DOHH2 (cell line): ENCODE data around the gene DMPK.

Source experiments
- H3F3A ChIP-seq: fragments of 200-600 bp; sonication (generic), shearing (Covaris generic); 2 replicates; pipeline ENCODE4 v1.6.0; 2016; ENCODE audit warnings: antibody characterized with exemption, mild to moderate bottlenecking; ENCODE audit not compliant: control insufficient read depth, insufficient read depth
- H3K27ac ChIP-seq: fragments of 200-600 bp; sonication (generic); 2 replicates; pipeline ENCODE4 v1.5.1; 2014; ENCODE audit warnings: low read depth, mild to moderate bottlenecking, low read length, moderate library complexity
- H3K27me3 ChIP-seq: fragments of 200-600 bp; sonication (generic); 2 replicates; pipeline ENCODE4 v1.6.1; 2014; ENCODE audit warnings: mild to moderate bottlenecking, low read length, mixed read lengths; ENCODE audit not compliant: control insufficient read depth
- H3K36me3 ChIP-seq: fragments of 200-600 bp; sonication (generic); 2 replicates; pipeline ENCODE4 v1.6.1; 2014; ENCODE audit warnings: mild to moderate bottlenecking, low read length, moderate library complexity, mixed read lengths; ENCODE audit not compliant: control insufficient read depth
- H3K4me1 ChIP-seq: fragments of 200-600 bp; sonication (generic); 2 replicates; pipeline ENCODE4 v1.6.1; 2014; ENCODE audit warnings: mild to moderate bottlenecking, low read length, mixed read lengths; ENCODE audit not compliant: control insufficient read depth
- H3K4me2 ChIP-seq: fragments of 200-600 bp; sonication (generic); 2 replicates; pipeline ENCODE4 v1.6.0; 2014; ENCODE audit warnings: mild to moderate bottlenecking, low read length, moderate library complexity
- H3K4me3 ChIP-seq: fragments of 200-600 bp; sonication (generic); 2 replicates; pipeline ENCODE4 v1.5.1; 2014; ENCODE audit warnings: mild to moderate bottlenecking, low read length, mixed read lengths
- H3K79me2 ChIP-seq: fragments of 200-600 bp; sonication (generic); 2 replicates; pipeline ENCODE4 v1.6.1; 2014; ENCODE audit warnings: mild to moderate bottlenecking, low read length, mixed read lengths; ENCODE audit not compliant: control insufficient read depth
- H3K9me2 ChIP-seq: fragments of 200-600 bp; sonication (generic); replicated peaks from 2 replicates; pipeline ENCODE4 v1.6.1; 2014; ENCODE audit warnings: mild to moderate bottlenecking, low read length, mixed read lengths; ENCODE audit not compliant: control insufficient read depth
- H3K9me3 ChIP-seq: fragments of 200-600 bp; sonication (generic); 2 replicates; pipeline ENCODE4 v1.6.1; 2014; ENCODE audit warnings: antibody characterized with exemption, low read length, mixed read lengths; ENCODE audit not compliant: control insufficient read depth, insufficient read depth
- H4K20me1 ChIP-seq: fragments of 200-600 bp; sonication (generic); 2 replicates; pipeline ENCODE4 v1.6.0; 2014; ENCODE audit warnings: low read depth, mild to moderate bottlenecking, antibody characterized with exemption, low read length, moderate library complexity; ENCODE audit not compliant: control insufficient read depth, insufficient read depth
- EZH2phosphoT487 ChIP-seq: fragments of 200-600 bp; sonication (generic); IDR thresholded peaks from 2 replicates; pipeline ENCODE4 v1.6.1; 2017; ENCODE audit warnings: borderline replicate concordance, mild to moderate bottlenecking, antibody characterized with exemption, low read length, moderate library complexity, mixed read lengths
- TF ChIP-seq, protein P1 (sequence below): fragments of 200-600 bp; sonication (generic); IDR thresholded peaks from one replicate; pipeline ENCODE4 v1.5.1; 2014; ENCODE audit warnings: antibody characterized with exemption, mild to moderate bottlenecking, low read depth, low read length; ENCODE audit not compliant: poor library complexity, severe bottlenecking

Gene DMPK

DNA sequence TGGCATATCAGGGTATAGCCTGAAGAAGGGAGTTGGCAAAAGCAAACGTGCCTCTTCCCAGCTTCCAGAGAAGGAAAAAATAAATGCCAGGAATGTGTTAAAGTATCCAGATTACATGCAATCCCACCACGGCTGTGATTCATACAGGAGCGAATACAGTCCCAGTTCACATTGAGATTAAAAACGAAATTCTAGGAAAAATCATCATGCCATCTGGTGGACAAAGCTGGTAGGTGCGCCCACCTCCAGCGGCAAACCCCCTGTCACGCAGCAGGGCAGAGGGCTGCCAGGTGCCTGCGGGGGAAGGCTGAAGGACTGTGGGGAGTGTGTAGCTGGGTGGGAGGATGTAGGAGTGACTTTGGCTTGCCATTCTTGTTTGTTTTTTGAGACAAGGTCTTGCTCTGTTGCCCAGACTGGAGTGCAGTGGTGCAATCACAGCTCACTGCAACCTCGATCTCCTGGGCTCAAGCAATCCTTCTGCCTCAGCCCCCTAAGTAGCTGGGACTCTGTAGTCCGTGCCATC is 16.8 kb upstream of the DMPK start:
- Histone ChIP-seq H3K4me2 (peak overlapping the region; percentile 58), H3K4me1 (peaks cover 36% of the 10 kb centered on the region), H3K36me3 (no peaks in the 10 kb centered on the region), H3F3A (peaks cover 4% of the 10 kb centered on the region; the same call in 1 of the 2 replicates), H3K9me3 (no peaks in the 10 kb centered on the region), H3K27ac (peak overlapping the region; percentile 62), H4K20me1 (no peaks in the 10 kb centered on the region), H3K9me2 (no peaks in the 10 kb centered on the region), H3K27me3 (no peaks in the 10 kb centered on the region), H3K4me3 (peak overlapping the region; percentile 24), H3K79me2 (no peaks in the 10 kb centered on the region)
- TF ChIP-seq EZH2phosphoT487, result no peak
- TF ChIP-seq, protein P1, sequence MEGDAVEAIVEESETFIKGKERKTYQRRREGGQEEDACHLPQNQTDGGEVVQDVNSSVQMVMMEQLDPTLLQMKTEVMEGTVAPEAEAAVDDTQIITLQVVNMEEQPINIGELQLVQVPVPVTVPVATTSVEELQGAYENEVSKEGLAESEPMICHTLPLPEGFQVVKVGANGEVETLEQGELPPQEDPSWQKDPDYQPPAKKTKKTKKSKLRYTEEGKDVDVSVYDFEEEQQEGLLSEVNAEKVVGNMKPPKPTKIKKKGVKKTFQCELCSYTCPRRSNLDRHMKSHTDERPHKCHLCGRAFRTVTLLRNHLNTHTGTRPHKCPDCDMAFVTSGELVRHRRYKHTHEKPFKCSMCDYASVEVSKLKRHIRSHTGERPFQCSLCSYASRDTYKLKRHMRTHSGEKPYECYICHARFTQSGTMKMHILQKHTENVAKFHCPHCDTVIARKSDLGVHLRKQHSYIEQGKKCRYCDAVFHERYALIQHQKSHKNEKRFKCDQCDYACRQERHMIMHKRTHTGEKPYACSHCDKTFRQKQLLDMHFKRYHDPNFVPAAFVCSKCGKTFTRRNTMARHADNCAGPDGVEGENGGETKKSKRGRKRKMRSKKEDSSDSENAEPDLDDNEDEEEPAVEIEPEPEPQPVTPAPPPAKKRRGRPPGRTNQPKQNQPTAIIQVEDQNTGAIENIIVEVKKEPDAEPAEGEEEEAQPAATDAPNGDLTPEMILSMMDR, result peak; percentile 84

DNA sequence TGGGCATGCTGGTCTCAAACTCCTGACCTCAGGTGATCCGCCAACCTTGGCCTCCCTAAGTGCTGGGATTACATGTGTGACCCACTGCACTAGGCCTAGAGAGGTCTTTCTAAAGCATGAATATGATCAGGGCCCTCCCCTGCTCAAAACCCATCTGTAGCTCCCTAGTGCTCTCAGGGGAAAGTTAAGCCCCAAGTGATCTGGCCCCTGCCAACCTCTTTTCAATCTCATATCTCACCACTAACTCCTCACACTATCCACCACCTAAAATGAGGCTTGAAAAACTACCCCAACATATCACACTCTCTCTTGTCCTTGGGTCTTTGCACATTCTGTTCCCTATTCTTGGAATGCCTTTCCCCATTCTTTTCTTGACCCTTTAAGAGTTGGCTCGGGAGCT is 12.3 kb upstream of the DMPK start:
- peaks cover 7% of the 10 kb centered on the region for H3K36me3 ChIP-seq
- peaks cover 36% of the 10 kb centered on the region for H3K4me1 ChIP-seq
- no peaks in the 10 kb centered on the region for H3K27me3 ChIP-seq
- no peaks in the 10 kb centered on the region for H4K20me1 ChIP-seq
- peaks cover 4% of the 10 kb centered on the region; the same call in 1 of the 2 replicates for H3F3A ChIP-seq
- H3K9me2 ChIP-seq, result no peaks in the 10 kb centered on the region
- no peak overlapping the region for H3K27ac ChIP-seq
- no peak overlapping the region for H3K4me2 ChIP-seq
- no peaks in the 10 kb centered on the region for H3K9me3 ChIP-seq
- H3K4me3 ChIP-seq, result no peak overlapping the region
- H3K79me2 ChIP-seq, result peaks cover 16% of the 10 kb centered on the region
- TF ChIP-seq, protein P1, result no peak
- TF ChIP-seq EZH2phosphoT487, result no peak

DNA sequence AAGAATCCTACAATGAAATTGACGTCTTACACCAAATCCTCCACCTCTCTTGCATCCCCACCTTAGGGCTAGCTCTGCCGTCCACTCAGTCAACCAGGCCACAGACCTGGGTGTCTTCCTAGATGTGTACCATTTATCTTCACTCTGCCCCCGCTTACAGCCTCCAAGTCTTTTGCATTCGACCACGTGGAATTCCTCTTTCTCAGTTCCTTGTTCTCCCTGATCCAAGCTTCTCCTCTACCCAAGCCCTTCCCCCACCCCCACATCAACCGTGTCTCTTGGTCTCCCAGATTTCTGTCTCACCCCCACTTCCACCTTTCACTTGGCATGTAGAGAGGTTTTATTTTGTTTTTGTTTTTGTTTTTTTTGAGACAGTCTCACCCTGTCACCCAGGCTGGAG is 11.6 kb upstream of the DMPK start:
- Histone ChIP-seq H3K9me2 (no peaks in the 10 kb centered on the region), H4K20me1 (no peaks in the 10 kb centered on the region), H3K27ac (no peak overlapping the region), H3K4me2 (no peak overlapping the region), H3F3A (no peaks in the 10 kb centered on the region), H3K9me3 (no peaks in the 10 kb centered on the region), H3K27me3 (no peaks in the 10 kb centered on the region), H3K79me2 (peaks cover 16% of the 10 kb centered on the region), H3K36me3 (peaks cover 14% of the 10 kb centered on the region), H3K4me3 (no peak overlapping the region), H3K4me1 (peaks cover 28% of the 10 kb centered on the region)
- TF ChIP-seq, protein P1, result no peak
- TF ChIP-seq EZH2phosphoT487, result no peak
